Tibial artery (tissue), 4 donors: Measurements from ENCODE around the gene USP40.
"Not testable (repeated sequence)": the region's sequence is repeated elsewhere in the genome, so short reads cannot be mapped to it uniquely, and the experiment has no call there.

Experiments
- DNase-seq, 2 donors: peaks; one replicate each; pipeline ENCODE4 v3.0.0-alpha.2; 2019
- H3K27ac ChIP-seq, 2 donors: fragments of 200-600 bp; sonication (generic) in 1 of 2; 1 replicate in 1 of 2; 2 replicates in 1 of 2; pipeline ENCODE4 v1.5.1; 2018 to 2019; ENCODE audit warnings: mild to moderate bottlenecking in 1 of 2
- H3K27me3 ChIP-seq, 2 donors: fragments of 200-600 bp; sonication (generic) in 1 of 2; one replicate each; pipeline versions ENCODE4 v1.5.1 to v1.6.0; 2016 to 2019
- H3K36me3 ChIP-seq, 3 donors: fragments of 200-600 bp; sonication (generic) in 2 of 3; one replicate each; pipeline ENCODE4 v1.5.1; 2016 to 2019; ENCODE audit warnings: mild to moderate bottlenecking in 2 of 3
- H3K4me1 ChIP-seq, 4 donors: fragments of 200-600 bp; sonication (generic) in 2 of 4; 1 replicate in 3 of 4; 2 replicates in 1 of 4; pipeline ENCODE4 v1.5.1; 2016 to 2019
- H3K4me3 ChIP-seq, 2 donors: fragments of 200-600 bp; sonication (generic) in 1 of 2; 1 replicate in 1 of 2; 2 replicates in 1 of 2; pipeline ENCODE4 v1.5.1; 2018 to 2019; ENCODE audit warnings: mild to moderate bottlenecking in 2 of 2
- H3K9me3 ChIP-seq, 3 donors: fragments of 200-600 bp; sonication (generic) in 1 of 3; one replicate each; pipeline ENCODE4 v1.5.1; 2016 to 2019
- intact Hi-C: fragments of 100-400 bp; cut with DNase I; formaldehyde crosslinking; loops from one replicate; pipeline ENCODE4 v1.15.0; 2023; ENCODE audit warnings: low total_unique reads
- TF ChIP-seq, protein P1 (sequence below), 2 experiments: fragments of 200-600 bp in 1 of 2; fragments of 450-650 bp in 1 of 2; IDR thresholded peaks; one replicate each; pipeline ENCODE4 v1.5.1; 2017 to 2019; ENCODE audit warnings: antibody characterized with exemption in 2 of 2, mild to moderate bottlenecking in 1 of 2, moderate library complexity in 1 of 2

USP40 gene

DNA sequence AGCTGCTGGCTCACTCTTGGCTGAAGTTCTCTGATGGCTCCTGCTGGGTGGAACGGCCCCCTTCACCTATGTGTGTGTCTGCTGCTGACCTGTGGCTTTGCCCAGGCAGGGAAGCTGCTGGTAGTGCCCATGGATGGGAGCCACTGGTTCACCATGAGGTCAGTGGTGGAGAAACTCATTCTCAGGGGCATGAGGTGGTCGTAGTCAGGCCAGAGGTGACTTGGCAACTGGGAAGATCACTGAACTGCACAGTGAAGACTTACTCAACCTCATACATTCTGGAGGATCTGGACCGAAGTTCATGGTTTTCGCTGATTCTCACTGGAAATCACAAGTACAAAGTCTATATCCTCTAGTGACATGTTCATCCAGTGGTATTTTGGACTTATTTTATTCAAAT is 36.9 kb upstream of the USP40 start:
- Histone ChIP-seq H3K4me1 (no peaks in the 10 kb centered on the region), H3K27ac (no peak overlapping the region), H3K27me3 (no peaks in the 10 kb centered on the region), H3K36me3 (no peaks in the 10 kb centered on the region), H3K4me3 (no peak overlapping the region), H3K9me3 (no peaks in the 10 kb centered on the region)
- DNase-seq: no peak
- TF ChIP-seq, protein P1, sequence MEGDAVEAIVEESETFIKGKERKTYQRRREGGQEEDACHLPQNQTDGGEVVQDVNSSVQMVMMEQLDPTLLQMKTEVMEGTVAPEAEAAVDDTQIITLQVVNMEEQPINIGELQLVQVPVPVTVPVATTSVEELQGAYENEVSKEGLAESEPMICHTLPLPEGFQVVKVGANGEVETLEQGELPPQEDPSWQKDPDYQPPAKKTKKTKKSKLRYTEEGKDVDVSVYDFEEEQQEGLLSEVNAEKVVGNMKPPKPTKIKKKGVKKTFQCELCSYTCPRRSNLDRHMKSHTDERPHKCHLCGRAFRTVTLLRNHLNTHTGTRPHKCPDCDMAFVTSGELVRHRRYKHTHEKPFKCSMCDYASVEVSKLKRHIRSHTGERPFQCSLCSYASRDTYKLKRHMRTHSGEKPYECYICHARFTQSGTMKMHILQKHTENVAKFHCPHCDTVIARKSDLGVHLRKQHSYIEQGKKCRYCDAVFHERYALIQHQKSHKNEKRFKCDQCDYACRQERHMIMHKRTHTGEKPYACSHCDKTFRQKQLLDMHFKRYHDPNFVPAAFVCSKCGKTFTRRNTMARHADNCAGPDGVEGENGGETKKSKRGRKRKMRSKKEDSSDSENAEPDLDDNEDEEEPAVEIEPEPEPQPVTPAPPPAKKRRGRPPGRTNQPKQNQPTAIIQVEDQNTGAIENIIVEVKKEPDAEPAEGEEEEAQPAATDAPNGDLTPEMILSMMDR (IDR thresholded peaks at IDR 0.05): no peak
- intact Hi-C loops: no loop called here

DNA sequence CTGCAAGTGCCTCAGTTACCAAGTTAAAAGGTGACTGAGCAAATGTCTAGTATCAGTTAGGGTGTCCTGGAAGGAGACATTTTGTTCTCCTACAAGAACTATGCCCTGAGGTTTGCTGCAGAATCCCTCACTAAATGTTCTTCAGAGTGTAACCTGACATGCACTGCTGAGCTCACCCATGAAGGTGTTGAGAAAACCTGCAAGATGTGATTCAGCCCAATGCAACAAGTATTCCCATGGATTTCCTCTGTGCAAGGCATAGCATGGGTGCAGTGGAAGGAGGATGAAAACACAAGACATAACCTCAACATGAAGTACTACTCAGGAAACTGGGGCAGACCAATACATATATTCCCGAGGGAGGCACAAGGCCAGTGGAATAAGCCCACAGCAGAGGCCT is 35.5 kb upstream of the USP40 start:
- H3K4me3 ChIP-seq: no peak overlapping the region
- TF ChIP-seq, protein P1 (IDR thresholded peaks at IDR 0.05): no peak
- no peaks in the 10 kb centered on the region for H3K27me3 ChIP-seq
- no peak for DNase-seq
- no peak overlapping the region for H3K27ac ChIP-seq
- intact Hi-C loops: no loop called here
- no peaks in the 10 kb centered on the region for H3K36me3 ChIP-seq
- no peaks in the 10 kb centered on the region for H3K4me1 ChIP-seq
- H3K9me3 ChIP-seq: no peaks in the 10 kb centered on the region

DNA sequence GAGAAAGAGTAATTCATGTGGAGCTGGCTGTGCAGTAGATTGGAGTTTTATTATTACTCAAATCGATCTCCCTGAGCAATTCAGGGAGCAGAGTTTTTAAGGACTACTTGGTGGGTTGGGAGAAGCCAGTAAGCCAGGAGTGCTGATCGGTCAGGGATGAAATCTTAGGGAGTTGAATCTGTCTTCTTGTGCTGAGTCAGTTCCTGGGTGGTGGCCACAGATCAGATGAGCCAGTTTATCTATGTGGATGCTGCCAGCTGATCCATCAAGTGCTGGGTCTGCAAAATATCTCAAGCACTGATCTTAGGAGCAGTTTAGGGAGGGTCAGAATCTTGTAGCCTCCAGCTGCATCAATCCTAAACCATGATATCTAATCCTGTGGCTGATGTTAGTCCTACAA is 33.8 kb upstream of the USP40 start:
- DNase-seq: no peak
- H3K27me3 ChIP-seq: no peaks in the 10 kb centered on the region
- no peaks in the 10 kb centered on the region for H3K36me3 ChIP-seq
- intact Hi-C loops: no loop called here
- H3K4me1 ChIP-seq: no peaks in the 10 kb centered on the region
- H3K4me3 ChIP-seq: no peak overlapping the region
- no peaks in the 10 kb centered on the region for H3K9me3 ChIP-seq
- TF ChIP-seq, protein P1 (IDR thresholded peaks at IDR 0.05): no peak
- H3K27ac ChIP-seq: no peak overlapping the region

DNA sequence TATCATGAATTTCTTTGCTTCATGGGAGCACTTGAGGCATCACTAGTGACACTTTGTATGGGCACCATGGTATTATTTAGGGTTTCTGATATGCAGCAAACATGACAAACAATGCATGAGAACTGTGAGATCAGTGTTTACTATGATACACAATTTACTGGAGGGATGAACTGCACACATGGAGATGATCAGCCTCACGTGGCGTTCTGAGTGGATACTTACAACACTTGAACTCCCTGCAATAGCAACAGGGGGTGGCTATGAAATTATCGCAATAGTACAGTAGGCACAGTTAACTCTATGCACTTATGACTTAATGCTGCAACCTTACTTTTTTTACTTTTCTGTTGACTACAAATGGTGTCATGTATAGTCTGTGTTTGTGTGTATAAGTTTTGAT is 32.4 kb upstream of the USP40 start:
- TF ChIP-seq, protein P1 (IDR thresholded peaks at IDR 0.05): no peak
- Histone ChIP-seq H3K4me1 (no peaks in the 10 kb centered on the region), H3K27ac (no peak overlapping the region), H3K27me3 (no peaks in the 10 kb centered on the region), H3K36me3 (no peaks in the 10 kb centered on the region), H3K4me3 (no peak overlapping the region), H3K9me3 (no peaks in the 10 kb centered on the region)
- no peak for DNase-seq
- intact Hi-C loops: no loop called here

DNA sequence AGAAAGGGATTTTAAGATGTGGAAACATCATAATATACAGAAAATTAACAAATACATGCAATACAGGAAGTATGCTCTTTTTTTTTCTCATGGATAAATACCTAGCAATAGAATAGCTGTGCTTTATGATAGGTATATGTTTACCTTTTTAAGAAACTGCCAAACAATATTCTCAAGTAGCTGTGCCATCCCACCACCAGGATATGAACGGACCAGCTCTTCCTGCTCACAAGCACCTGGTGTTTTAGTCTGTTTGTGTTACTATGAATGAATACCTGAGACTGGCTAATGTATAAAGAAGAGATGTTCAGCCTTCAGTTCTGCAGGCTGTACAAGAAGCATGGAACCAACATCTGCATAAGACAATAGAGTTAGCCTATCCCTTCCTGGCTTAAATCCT is 30.9 kb upstream of the USP40 start:
- no peak for DNase-seq
- H3K27ac ChIP-seq: no peak overlapping the region
- no peaks in the 10 kb centered on the region for H3K4me1 ChIP-seq
- TF ChIP-seq, protein P1 (IDR thresholded peaks at IDR 0.05): no peak
- no peaks in the 10 kb centered on the region for H3K9me3 ChIP-seq
- H3K27me3 ChIP-seq: no peaks in the 10 kb centered on the region
- intact Hi-C loops: no loop called here
- H3K36me3 ChIP-seq: no peaks in the 10 kb centered on the region
- no peak overlapping the region for H3K4me3 ChIP-seq

DNA sequence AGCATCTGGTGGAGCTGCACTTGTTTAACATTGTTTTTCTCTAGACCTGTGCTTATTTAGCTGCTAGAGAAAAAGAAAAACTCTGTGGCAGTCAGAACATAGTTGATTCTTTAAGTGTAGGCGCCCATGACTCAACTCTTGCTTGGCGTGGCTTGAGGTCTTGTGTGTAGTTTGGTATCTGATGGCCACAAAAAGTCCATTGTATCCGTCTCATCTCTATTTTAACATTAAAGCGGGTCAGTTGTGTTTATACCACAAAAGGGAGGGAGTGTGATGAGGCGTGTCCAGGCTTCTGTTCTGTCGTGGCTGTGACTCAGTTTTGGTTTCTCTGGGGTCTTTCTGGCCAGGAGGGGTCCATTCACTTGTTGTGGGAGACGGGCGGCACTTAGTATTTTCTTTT is 26.6 kb upstream of the USP40 start:
- no peaks in the 10 kb centered on the region for H3K4me1 ChIP-seq
- no peak overlapping the region for H3K27ac ChIP-seq
- H3K36me3 ChIP-seq: no peaks in the 10 kb centered on the region
- H3K27me3 ChIP-seq: no peaks in the 10 kb centered on the region
- TF ChIP-seq, protein P1 (IDR thresholded peaks at IDR 0.05): no peak
- H3K4me3 ChIP-seq: no peak overlapping the region
- intact Hi-C loops: no loop called here
- no peaks in the 10 kb centered on the region for H3K9me3 ChIP-seq
- no peak for DNase-seq

DNA sequence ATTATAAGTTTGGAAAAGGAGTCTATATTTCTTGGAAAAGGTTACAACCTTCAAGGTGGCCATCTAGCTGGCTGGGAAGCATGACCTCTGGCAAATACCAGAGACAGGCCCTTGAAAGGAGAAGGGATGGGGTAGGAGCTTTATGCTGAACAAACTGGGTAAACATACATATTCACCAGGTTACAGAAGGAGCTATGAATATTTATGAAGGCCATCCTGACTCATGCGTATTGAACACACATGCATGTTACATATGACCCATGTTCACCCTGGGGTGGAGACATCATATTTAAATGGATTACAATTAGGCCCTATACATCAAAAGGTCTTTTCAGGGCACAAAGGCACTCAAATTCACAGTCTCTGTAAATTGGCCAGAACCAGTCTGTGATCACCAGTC is 26.1 kb upstream of the USP40 start:
- intact Hi-C loops: not testable (repeated sequence)

More for the DNA sequence above, 26.1 kb upstream of the USP40 start:
- H3K27me3 ChIP-seq, H3K36me3 ChIP-seq, H3K4me3 ChIP-seq, DNase-seq, H3K27ac ChIP-seq, H3K4me1 ChIP-seq, H3K9me3 ChIP-seq: not testable (repeated sequence)
